Mammary epithelial cell (primary cell): ENCODE results near the gene KRTAP2-3.

Experiments
- EZH2 ChIP-seq: IDR thresholded peaks from 2 replicates; pipeline ENCODE4 v1.6.1; 2012; ENCODE audit warnings: low read length, inconsistent platforms, borderline replicate concordance
- TF ChIP-seq, protein P1 (sequence below), 2 donors: IDR thresholded peaks in 1 of 2; conservative IDR thresholded peaks in 1 of 2; 2 replicates each; pipeline ENCODE4 v1.5.1; 2011 to 2012; ENCODE audit warnings: inconsistent platforms in 2 of 2, low read length in 2 of 2, mild to moderate bottlenecking in 2 of 2, control low read depth in 1 of 2, low read depth in 1 of 2; ENCODE audit not compliant: insufficient read depth in 1 of 2; ENCODE audit errors: extremely low read depth in 1 of 2

DNA sequence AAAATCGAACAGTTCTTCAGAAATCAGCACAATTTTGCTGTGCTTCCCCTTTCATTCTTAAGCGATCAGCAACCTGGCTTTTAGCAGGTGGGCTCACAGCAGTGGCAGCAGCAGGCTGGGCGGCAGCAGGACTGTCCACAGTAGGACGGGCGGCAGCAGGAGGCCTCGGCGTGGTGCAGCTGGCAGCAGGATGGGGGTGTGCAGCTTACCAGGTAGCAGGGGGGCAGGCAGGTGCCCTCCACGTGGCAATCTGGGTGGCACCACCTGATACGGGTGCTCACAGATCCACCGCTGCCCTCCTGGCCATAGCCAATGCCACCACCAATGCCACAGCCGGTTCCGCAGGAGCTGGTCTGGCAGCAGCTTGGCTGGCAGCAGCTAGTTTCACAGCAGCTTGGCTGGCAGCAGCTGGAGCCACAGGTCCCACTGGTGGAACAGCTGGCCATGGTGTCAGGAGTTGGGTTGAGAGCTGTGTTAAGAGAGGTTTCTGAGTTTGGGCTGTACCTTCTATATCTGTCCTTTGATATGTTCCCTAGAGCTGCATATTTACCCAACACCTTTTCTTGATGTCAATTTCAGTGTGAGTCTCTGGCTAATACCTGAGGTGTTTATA lies 30.2 kb downstream of the KRTAP2-3 start, which contains the start of gene KRTAP1-4:
- TF ChIP-seq, protein P1, sequence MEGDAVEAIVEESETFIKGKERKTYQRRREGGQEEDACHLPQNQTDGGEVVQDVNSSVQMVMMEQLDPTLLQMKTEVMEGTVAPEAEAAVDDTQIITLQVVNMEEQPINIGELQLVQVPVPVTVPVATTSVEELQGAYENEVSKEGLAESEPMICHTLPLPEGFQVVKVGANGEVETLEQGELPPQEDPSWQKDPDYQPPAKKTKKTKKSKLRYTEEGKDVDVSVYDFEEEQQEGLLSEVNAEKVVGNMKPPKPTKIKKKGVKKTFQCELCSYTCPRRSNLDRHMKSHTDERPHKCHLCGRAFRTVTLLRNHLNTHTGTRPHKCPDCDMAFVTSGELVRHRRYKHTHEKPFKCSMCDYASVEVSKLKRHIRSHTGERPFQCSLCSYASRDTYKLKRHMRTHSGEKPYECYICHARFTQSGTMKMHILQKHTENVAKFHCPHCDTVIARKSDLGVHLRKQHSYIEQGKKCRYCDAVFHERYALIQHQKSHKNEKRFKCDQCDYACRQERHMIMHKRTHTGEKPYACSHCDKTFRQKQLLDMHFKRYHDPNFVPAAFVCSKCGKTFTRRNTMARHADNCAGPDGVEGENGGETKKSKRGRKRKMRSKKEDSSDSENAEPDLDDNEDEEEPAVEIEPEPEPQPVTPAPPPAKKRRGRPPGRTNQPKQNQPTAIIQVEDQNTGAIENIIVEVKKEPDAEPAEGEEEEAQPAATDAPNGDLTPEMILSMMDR (conservative IDR thresholded peaks at IDR 0.05 in 1 of 2, IDR thresholded peaks at IDR 0.05 in 1 of 2; ENCODE audit: extremely low read depth in 1 of 2, insufficient read depth in 1 of 2, low read depth in 1 of 2, low read length in 2 of 2), result no peak
- no peak for TF ChIP-seq EZH2
